ENCODE results near the gene CFAP299.

GRCh38 chr4:80434238-80434637 lies 98.7 kb downstream of the CFAP299 start:
- TF ChIP-seq CTCF (IDR thresholded peaks at IDR 0.05) (no peak), POLR2A (IDR thresholded peaks at IDR 0.05) (no peak), POLR2AphosphoS5 (IDR thresholded peaks at IDR 0.05) (no peak)
